ENCODE data around the gene CDK17.

GRCh38 chr12:96399120-96399918 lies 920 bp downstream of the CDK17 start:
- TF ChIP-seq, protein P1, sequence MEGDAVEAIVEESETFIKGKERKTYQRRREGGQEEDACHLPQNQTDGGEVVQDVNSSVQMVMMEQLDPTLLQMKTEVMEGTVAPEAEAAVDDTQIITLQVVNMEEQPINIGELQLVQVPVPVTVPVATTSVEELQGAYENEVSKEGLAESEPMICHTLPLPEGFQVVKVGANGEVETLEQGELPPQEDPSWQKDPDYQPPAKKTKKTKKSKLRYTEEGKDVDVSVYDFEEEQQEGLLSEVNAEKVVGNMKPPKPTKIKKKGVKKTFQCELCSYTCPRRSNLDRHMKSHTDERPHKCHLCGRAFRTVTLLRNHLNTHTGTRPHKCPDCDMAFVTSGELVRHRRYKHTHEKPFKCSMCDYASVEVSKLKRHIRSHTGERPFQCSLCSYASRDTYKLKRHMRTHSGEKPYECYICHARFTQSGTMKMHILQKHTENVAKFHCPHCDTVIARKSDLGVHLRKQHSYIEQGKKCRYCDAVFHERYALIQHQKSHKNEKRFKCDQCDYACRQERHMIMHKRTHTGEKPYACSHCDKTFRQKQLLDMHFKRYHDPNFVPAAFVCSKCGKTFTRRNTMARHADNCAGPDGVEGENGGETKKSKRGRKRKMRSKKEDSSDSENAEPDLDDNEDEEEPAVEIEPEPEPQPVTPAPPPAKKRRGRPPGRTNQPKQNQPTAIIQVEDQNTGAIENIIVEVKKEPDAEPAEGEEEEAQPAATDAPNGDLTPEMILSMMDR (IDR thresholded peaks at IDR 0.05), result peak; percentile 5 to 42 (median 38)
- TF ChIP-seq POLR2AphosphoS5 (IDR thresholded peaks at IDR 0.05) (peak; percentile 64 to 88 (median 78)), EP300 (IDR thresholded peaks at IDR 0.05) (no peak)
